HCT116 (cell line): Measurements from ENCODE around the gene POU2AF2. TPM values are rescaled to one million over a fixed set of nuclear protein-coding genes. Genes with fewer than 3 reads are reported as not detected.
A peak's percentile ranks its signal among the peaks of the same experiment; 100 is the strongest.

ENCODE experiments used
- ATAC-seq: fragments of 200-7000 bp; cut with Tn5 transposase; 2 replicates; pipeline ENCODE4 v1.9.1; 2020; ENCODE audit warnings: mild to moderate bottlenecking, moderate library complexity
- BruUV-seq: library from RNA; stranded (reverse); fragments of 400-500 nt; replicated peaks from 2 replicates; lab custom pipeline; 2021; lab: Mats Ljungman, UMichigan
- CTCF ChIA-PET: fragments of 300-600 bp; sonication (Branson Sonifier 250); formaldehyde crosslinking; loops from one replicate; lab custom pipeline; 2021; ENCODE audit warnings: antibody characterized with exemption; lab: Charles Lee
- POLR2A ChIA-PET: fragments of 300-600, 350-600 bp; sonication (Branson Sonifier 250); formaldehyde crosslinking; loops from one replicate; lab custom pipeline; 2021; ENCODE audit warnings: antibody characterized with exemption; lab: Charles Lee
- RAD21 ChIA-PET, 2 experiments: fragments of 300-600 bp; sonication (Branson Sonifier 250); formaldehyde crosslinking; loops; one replicate each; lab custom pipeline; 2023; ENCODE audit warnings: low total read pairs in 2 of 2; ENCODE audit not compliant: uncharacterized antibody in 2 of 2, unreplicated experiment in 2 of 2, low non-redundant PET in 1 of 2; lab: Charles Lee
- DNase-seq: peaks from one replicate; pipeline ENCODE4 v3.0.0-alpha.2; 2010; ENCODE audit warnings: low read depth, low spot score
- H2AFZ ChIP-seq: fragments of 200-600 bp; shearing (Covaris generic), sonication (generic); 2 replicates; pipeline ENCODE4 v1.6.1; 2017; ENCODE audit warnings: low read depth, mixed run types, mixed read lengths, antibody characterized with exemption, low read length; ENCODE audit not compliant: poor library complexity, severe bottlenecking
- H3K27ac ChIP-seq: 2 replicates; pipeline ENCODE4 v1.5.1; 2012; ENCODE audit warnings: low read depth, low read length
- H3K27me3 ChIP-seq: fragments of 200-600 bp; sonication (generic); 2 replicates; pipeline ENCODE4 v1.6.1; 2016; ENCODE audit warnings: mixed run types, low read length, mixed read lengths; ENCODE audit not compliant: insufficient read depth
- H3K36me3 ChIP-seq, 2 experiments: fragments of 200-500 bp in 1 of 2; fragments of 200-600 bp in 1 of 2; sonication (Bioruptor generic) in 1 of 2; sonication (generic) in 1 of 2; 2 replicates each; pipeline versions ENCODE4 v1.5.1 to v1.6.1; 2014 to 2016; ENCODE audit warnings: low read length in 2 of 2, inconsistent platforms in 1 of 2, mixed read lengths in 1 of 2, mixed run types in 1 of 2; ENCODE audit not compliant: insufficient read depth in 2 of 2, control insufficient read depth in 1 of 2
- H3K4me1 ChIP-seq, 2 experiments: fragments of 200-600 bp in 1 of 2; sonication (generic) in 1 of 2; 2 replicates each; pipeline versions ENCODE4 v1.5.1 to v1.6.1; 2012 to 2017; ENCODE audit warnings: low read length in 2 of 2, inconsistent platforms in 1 of 2, mild to moderate bottlenecking in 1 of 2, mixed read lengths in 1 of 2, mixed run types in 1 of 2, moderate library complexity in 1 of 2; ENCODE audit not compliant: insufficient read depth in 2 of 2, control insufficient read depth in 1 of 2
- H3K4me2 ChIP-seq: fragments of 200-600 bp; sonication (generic); 2 replicates; pipeline ENCODE4 v1.6.1; 2017; ENCODE audit warnings: mixed run types, low read length, mixed read lengths
- H3K4me3 ChIP-seq, 2 experiments: fragments of 200-600 bp in 1 of 2; sonication (generic) in 1 of 2; replicated peaks in 1 of 2; 2 replicates each; pipeline ENCODE4 v1.5.1; 2011 to 2016; ENCODE audit warnings: low read length in 2 of 2, control low read depth in 1 of 2, low read depth in 1 of 2, mild to moderate bottlenecking in 1 of 2, mixed read lengths in 1 of 2, mixed run types in 1 of 2
- H3K79me2 ChIP-seq: fragments of 200-600 bp; sonication (generic); 2 replicates; pipeline ENCODE4 v1.6.1; 2017; ENCODE audit warnings: mild to moderate bottlenecking, mixed run types, low read length, moderate library complexity, mixed read lengths; ENCODE audit not compliant: insufficient read depth
- H3K9ac ChIP-seq: fragments of 200-600 bp; sonication (generic); 2 replicates; pipeline ENCODE4 v1.6.1; 2016; ENCODE audit warnings: low read length, mixed read lengths
- H3K9me2 ChIP-seq: fragments of 200-600 bp; sonication (generic), shearing (Covaris generic); 2 replicates; pipeline ENCODE4 v1.6.1; 2017; ENCODE audit warnings: mixed run types, mild to moderate bottlenecking, moderate library complexity; ENCODE audit not compliant: insufficient read depth
- H3K9me3 ChIP-seq, 2 experiments: fragments of 200-500 bp in 1 of 2; fragments of 200-600 bp in 1 of 2; sonication (Bioruptor generic) in 1 of 2; sonication (generic) in 1 of 2; 2 replicates each; pipeline ENCODE4 v1.6.1; 2014 to 2017; ENCODE audit warnings: low read length in 2 of 2, mixed read lengths in 2 of 2, inconsistent platforms in 1 of 2, low read depth in 1 of 2, mild to moderate bottlenecking in 1 of 2, mixed run types in 1 of 2, moderate library complexity in 1 of 2; ENCODE audit not compliant: control insufficient read depth in 1 of 2, insufficient read depth in 1 of 2
- H4K20me1 ChIP-seq: fragments of 200-600 bp; sonication (generic), shearing (Covaris generic); 2 replicates; pipeline ENCODE4 v1.6.1; 2017; ENCODE audit warnings: mixed run types, mild to moderate bottlenecking, moderate library complexity; ENCODE audit not compliant: insufficient read depth
- ATF3 ChIP-seq: IDR thresholded peaks from 2 replicates; pipeline ENCODE4 v1.6.1; 2012
- CBX3 ChIP-seq: IDR thresholded peaks from 2 replicates; pipeline ENCODE4 v1.6.1; 2012; ENCODE audit warnings: low read depth
- CTCF ChIP-seq, 3 experiments: fragments of 200-600 bp in 1 of 3; sonication (generic) in 1 of 3; IDR thresholded peaks in 2 of 3; conservative IDR thresholded peaks in 1 of 3; 2 replicates each; pipeline ENCODE4 v1.5.1; 2012 to 2017; ENCODE audit warnings: low read depth in 2 of 3, low read length in 2 of 3, antibody characterized with exemption in 1 of 3, borderline replicate concordance in 1 of 3, control low read depth in 1 of 3, mild to moderate bottlenecking in 1 of 3, mixed read lengths in 1 of 3, mixed run types in 1 of 3, moderate library complexity in 1 of 3; ENCODE audit not compliant: insufficient read depth in 1 of 3
- EGR1 ChIP-seq: IDR thresholded peaks from 2 replicates; pipeline ENCODE4 v1.6.1; 2012; ENCODE audit warnings: low read depth
- ELF1 ChIP-seq: IDR thresholded peaks from 2 replicates; pipeline ENCODE4 v1.6.1; 2012; ENCODE audit warnings: low read depth, borderline replicate concordance
- EZH2 ChIP-seq: fragments of 200-600 bp; sonication (generic); IDR thresholded peaks from 2 replicates; pipeline ENCODE4 v1.6.1; 2017; ENCODE audit warnings: antibody characterized with exemption, mixed run types
- REST ChIP-seq: IDR thresholded peaks from 2 replicates; pipeline ENCODE4 v1.6.1; 2012; ENCODE audit warnings: low read depth
- SP1 ChIP-seq: IDR thresholded peaks from 2 replicates; pipeline ENCODE4 v1.6.1; 2012; ENCODE audit warnings: low read depth
- SRF ChIP-seq: IDR thresholded peaks from 2 replicates; pipeline ENCODE4 v1.6.1; 2012; ENCODE audit warnings: low read depth
- TCF7L2 ChIP-seq: IDR thresholded peaks from 2 replicates; pipeline ENCODE4 v1.7.0; 2011; ENCODE audit warnings: borderline replicate concordance, inconsistent platforms; ENCODE audit not compliant: insufficient read depth, insufficient read length; ENCODE audit errors: extremely low read depth
- ZFX ChIP-seq: fragments of 450-650 bp; IDR thresholded peaks from 2 replicates; pipeline ENCODE4 v1.6.1; 2017
- ZNF274 ChIP-seq: fragments of 200-500 bp; sonication (Bioruptor generic); IDR thresholded peaks from 2 replicates; pipeline ENCODE4 v1.6.1; 2014; ENCODE audit warnings: mild to moderate bottlenecking, low read depth, low read length, inconsistent platforms
- intact Hi-C: fragments of 100-400 bp; cut with micrococcal nuclease; formaldehyde crosslinking; loops from 2 replicates; pipeline ENCODE4 v1.10.0; 2022
- total RNA-seq: library from RNA; stranded (reverse); gene quantifications from one replicate; pipeline ENCODE4 v1.2.1, GENCODE V29; 2021; ENCODE audit not compliant: unreplicated experiment
- TF ChIP-seq, protein P1 (sequence below): IDR thresholded peaks from 2 replicates; pipeline ENCODE4 v1.6.1; 2012

The POU2AF2 gene
- total RNA-seq, 1 experiment from 2014 or later: not detected

GRCh38 chr11:111308140-111308539 is 62.6 kb downstream of the POU2AF2 start:
- POLR2A ChIA-PET: no interaction called here
- H3K27ac ChIP-seq: no peak overlapping the region
- CTCF ChIA-PET: no interaction called here

DNA sequence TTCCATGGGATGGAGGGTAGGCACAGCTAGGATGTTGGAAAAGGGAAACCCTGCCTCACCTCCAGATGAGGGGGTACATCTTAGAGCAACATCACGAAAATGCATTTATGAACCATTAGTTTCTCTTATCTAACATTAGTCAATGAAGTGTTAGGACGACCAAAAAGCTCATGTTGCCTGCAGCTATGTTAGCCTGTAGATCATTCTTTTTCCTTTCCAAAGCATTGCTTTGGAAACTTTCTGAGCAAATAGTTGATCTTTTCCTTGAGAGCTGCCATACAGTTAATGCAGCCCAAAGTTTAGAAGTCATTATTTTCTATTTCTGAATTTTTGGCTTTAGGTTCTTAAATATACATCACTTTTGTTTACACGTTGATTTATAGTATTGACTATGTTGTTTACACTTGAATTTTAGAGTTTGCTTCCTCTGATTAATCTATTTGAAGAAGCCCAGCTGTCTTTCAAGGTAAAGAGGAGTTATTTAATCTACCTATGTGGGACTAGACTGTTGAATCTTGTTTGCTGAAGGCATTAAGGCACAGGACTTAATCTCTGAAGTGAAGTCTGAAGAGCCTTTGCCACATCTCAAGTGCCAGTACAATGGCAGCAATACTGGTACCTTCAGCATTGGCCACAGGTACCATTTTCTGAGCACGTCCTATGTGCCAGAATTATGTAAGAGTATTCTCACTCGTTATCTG is 63.8 kb downstream of the POU2AF2 start:
- H3K27ac ChIP-seq: no peak overlapping the region
- ChIA-PET RAD21 (no interaction called here), CTCF (no interaction called here), POLR2A (no interaction called here)
- DNase-seq (no peak), ATAC-seq (no peak)
- no TSS peak for BruUV-seq
- no peaks in the 10 kb centered on the region for H4K20me1 ChIP-seq
- no peaks in the 10 kb centered on the region; a peak in 1 of 4 replicates for H3K4me1 ChIP-seq
- H3K9me3 ChIP-seq: no peaks in the 10 kb centered on the region
- H2AFZ ChIP-seq: no peak overlapping the region
- intact Hi-C loops: no loop called here
- no peaks in the 10 kb centered on the region for H3K9me2 ChIP-seq
- no peak overlapping the region for H3K4me3 ChIP-seq
- H3K4me2 ChIP-seq: no peak overlapping the region
- no peaks in the 10 kb centered on the region for H3K79me2 ChIP-seq
- H3K9ac ChIP-seq: no peak overlapping the region
- H3K36me3 ChIP-seq: no peaks in the 10 kb centered on the region
- H3K27me3 ChIP-seq: peaks cover 46% of the 10 kb centered on the region
- no peak for TF ChIP-seq ELF1
- TF ChIP-seq ZNF274: no peak
- no peak for TF ChIP-seq CTCF (IDR thresholded peaks at IDR 0.05 in 2 of 3, conservative IDR thresholded peaks at IDR 0.05 in 1 of 3; ENCODE audit: borderline replicate concordance in 1 of 3, insufficient read depth in 1 of 3, low read depth in 2 of 3, low read length in 2 of 3)
- TF ChIP-seq EZH2: no peak
- no peak for TF ChIP-seq ATF3
- TF ChIP-seq SRF: no peak
- no peak for TF ChIP-seq CBX3
- no peak for TF ChIP-seq TCF7L2
- TF ChIP-seq REST: no peak
- no peak for TF ChIP-seq EGR1
- TF ChIP-seq, protein P1, sequence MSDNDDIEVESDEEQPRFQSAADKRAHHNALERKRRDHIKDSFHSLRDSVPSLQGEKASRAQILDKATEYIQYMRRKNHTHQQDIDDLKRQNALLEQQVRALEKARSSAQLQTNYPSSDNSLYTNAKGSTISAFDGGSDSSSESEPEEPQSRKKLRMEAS: no peak

More at GRCh38 chr11:111308140-111308539, 62.6 kb downstream of the POU2AF2 start:
- Histone ChIP-seq H3K27me3 (peaks cover 46% of the 10 kb centered on the region), H3K9me2 (no peaks in the 10 kb centered on the region), H3K4me1 (no peaks in the 10 kb centered on the region; a peak in 1 of 4 replicates), H3K79me2 (no peaks in the 10 kb centered on the region), H3K36me3 (no peaks in the 10 kb centered on the region), H3K9me3 (no peaks in the 10 kb centered on the region), H3K4me2 (no peak overlapping the region), H3K4me3 (no peak overlapping the region), H4K20me1 (no peaks in the 10 kb centered on the region), H3K9ac (no peak overlapping the region), H2AFZ (no peak overlapping the region)
- 0 out of 2 replicates have a peak, but pooled peaks have one; percentile 32 for ATAC-seq
- TF ChIP-seq SP1 (no peak), ZFX (no peak), ATF3 (no peak), SRF (no peak)
- intact Hi-C loops: no loop called here
- RAD21 ChIA-PET: no interaction called here
- no TSS peak for BruUV-seq
- DNase-seq: no peak
